MM.1S (cell line): ENCODE results near the gene ATPAF1.

Experiments used
- DNase-seq: peaks from one replicate; pipeline ENCODE4 v3.0.0-alpha.2; 2015
- H2AFZ ChIP-seq: fragments of 300-600 bp; sonication (generic); 2 replicates; pipeline ENCODE4 v1.6.0; 2016; ENCODE audit warnings: antibody characterized with exemption, low read length
- H3F3A ChIP-seq: fragments of 300-600 bp; sonication (generic); 2 replicates; pipeline ENCODE4 v1.6.1; 2016; ENCODE audit warnings: mild to moderate bottlenecking, antibody characterized with exemption, low read length, moderate library complexity, mixed read lengths; ENCODE audit not compliant: insufficient read depth
- H3K27ac ChIP-seq: fragments of 300-600 bp; sonication (generic); 2 replicates; pipeline ENCODE4 v1.5.1; 2016; ENCODE audit warnings: mild to moderate bottlenecking, low read length
- H3K27me3 ChIP-seq: fragments of 300-600 bp; sonication (generic); replicated peaks from 2 replicates; pipeline ENCODE4 v1.6.0; 2016; ENCODE audit warnings: low read length; ENCODE audit not compliant: insufficient read depth
- H3K36me3 ChIP-seq: fragments of 300-600 bp; sonication (generic); replicated peaks from 2 replicates; pipeline ENCODE4 v1.6.1; 2016; ENCODE audit warnings: mild to moderate bottlenecking, low read length, mixed read lengths; ENCODE audit not compliant: insufficient read depth
- H3K4me1 ChIP-seq: fragments of 300-600 bp; sonication (generic); 2 replicates; pipeline ENCODE4 v1.6.1; 2016; ENCODE audit warnings: low read length, mixed read lengths
- H3K4me2 ChIP-seq: fragments of 300-600 bp; sonication (generic); 2 replicates; pipeline ENCODE4 v1.6.0; 2016; ENCODE audit warnings: low read depth, low read length
- H3K4me3 ChIP-seq: fragments of 300-600 bp; sonication (generic); 2 replicates; pipeline ENCODE4 v1.5.1; 2016; ENCODE audit warnings: low read length, mixed read lengths
- H3K79me2 ChIP-seq: fragments of 300-600 bp; sonication (generic); 2 replicates; pipeline ENCODE4 v1.6.1; 2016; ENCODE audit warnings: mixed run types, low read length, mixed read lengths
- H3K9ac ChIP-seq: fragments of 300-600 bp; sonication (generic); 2 replicates; pipeline ENCODE4 v1.6.1; 2016; ENCODE audit warnings: low read length, mixed read lengths
- H3K9me2 ChIP-seq: fragments of 300-600 bp; sonication (generic); replicated peaks from 2 replicates; pipeline ENCODE4 v1.6.1; 2016; ENCODE audit warnings: mild to moderate bottlenecking, low read length, mixed read lengths; ENCODE audit not compliant: insufficient read depth
- H3K9me3 ChIP-seq: fragments of 300-600 bp; sonication (generic); replicated peaks from 2 replicates; pipeline ENCODE4 v1.6.1; 2016; ENCODE audit warnings: mild to moderate bottlenecking, low read length, mixed read lengths; ENCODE audit not compliant: insufficient read depth
- H4K20me1 ChIP-seq: fragments of 300-600 bp; sonication (generic); 2 replicates; pipeline ENCODE4 v1.6.1; 2016; ENCODE audit warnings: mild to moderate bottlenecking, low read length, moderate library complexity, mixed read lengths; ENCODE audit not compliant: insufficient read depth
- EZH2 ChIP-seq: fragments of 300-600 bp; sonication (generic); optimal IDR thresholded peaks from 2 replicates; pipeline ENCODE3; 2017; ENCODE audit warnings: low read depth, mild to moderate bottlenecking, antibody characterized with exemption, low read length, mixed read lengths
- EZH2phosphoT487 ChIP-seq: fragments of 300-600 bp; sonication (generic); IDR thresholded peaks from 2 replicates; pipeline ENCODE4 v1.6.1; 2018; ENCODE audit warnings: antibody characterized with exemption, low read length
- TF ChIP-seq, protein P1 (sequence below): fragments of 300-600 bp; sonication (generic); IDR thresholded peaks from 2 replicates; pipeline ENCODE4 v1.5.1; 2016; ENCODE audit warnings: antibody characterized with exemption, low read length, mixed read lengths

ATPAF1 gene

DNA sequence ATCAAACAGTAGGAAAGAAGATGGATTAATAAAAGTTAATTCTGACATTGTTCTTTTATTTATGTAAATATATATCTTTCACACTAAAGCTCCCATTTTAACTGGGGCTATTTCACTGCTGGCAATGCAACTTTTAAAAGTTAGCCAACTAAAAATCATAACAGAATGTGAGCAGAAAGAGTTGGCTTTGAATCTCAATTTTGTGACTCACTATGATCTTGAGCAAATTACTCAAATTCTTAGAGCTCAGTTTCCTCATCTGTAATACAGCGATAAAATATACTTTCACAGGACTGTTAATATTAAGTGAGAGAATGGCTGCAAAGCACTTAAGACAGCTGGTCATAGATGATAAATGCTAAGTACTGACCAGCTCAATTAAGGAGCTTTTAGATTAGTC, 40.0 kb upstream of the ATPAF1 start:
- Histone ChIP-seq H3K4me1 (no peaks in the 10 kb centered on the region), H2AFZ (no peak overlapping the region), H3K4me3 (no peak overlapping the region), H3K9ac (no peak overlapping the region), H3K9me3 (no peaks in the 10 kb centered on the region), H3K27ac (no peak overlapping the region), H3K4me2 (no peak overlapping the region), H3K27me3 (no peaks in the 10 kb centered on the region), H4K20me1 (0 out of 2 replicates have a peak, but pooled peaks cover 2% of the 10 kb centered on the region), H3K79me2 (peaks cover 17% of the 10 kb centered on the region), H3F3A (no peaks in the 10 kb centered on the region), H3K36me3 (peaks cover 3% of the 10 kb centered on the region; the same call in 1 of the 2 replicates), H3K9me2 (no peaks in the 10 kb centered on the region)
- no peak for DNase-seq
- TF ChIP-seq, protein P1, sequence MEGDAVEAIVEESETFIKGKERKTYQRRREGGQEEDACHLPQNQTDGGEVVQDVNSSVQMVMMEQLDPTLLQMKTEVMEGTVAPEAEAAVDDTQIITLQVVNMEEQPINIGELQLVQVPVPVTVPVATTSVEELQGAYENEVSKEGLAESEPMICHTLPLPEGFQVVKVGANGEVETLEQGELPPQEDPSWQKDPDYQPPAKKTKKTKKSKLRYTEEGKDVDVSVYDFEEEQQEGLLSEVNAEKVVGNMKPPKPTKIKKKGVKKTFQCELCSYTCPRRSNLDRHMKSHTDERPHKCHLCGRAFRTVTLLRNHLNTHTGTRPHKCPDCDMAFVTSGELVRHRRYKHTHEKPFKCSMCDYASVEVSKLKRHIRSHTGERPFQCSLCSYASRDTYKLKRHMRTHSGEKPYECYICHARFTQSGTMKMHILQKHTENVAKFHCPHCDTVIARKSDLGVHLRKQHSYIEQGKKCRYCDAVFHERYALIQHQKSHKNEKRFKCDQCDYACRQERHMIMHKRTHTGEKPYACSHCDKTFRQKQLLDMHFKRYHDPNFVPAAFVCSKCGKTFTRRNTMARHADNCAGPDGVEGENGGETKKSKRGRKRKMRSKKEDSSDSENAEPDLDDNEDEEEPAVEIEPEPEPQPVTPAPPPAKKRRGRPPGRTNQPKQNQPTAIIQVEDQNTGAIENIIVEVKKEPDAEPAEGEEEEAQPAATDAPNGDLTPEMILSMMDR, result no peak
- no peak for TF ChIP-seq EZH2phosphoT487
- TF ChIP-seq EZH2, result no peak

DNA sequence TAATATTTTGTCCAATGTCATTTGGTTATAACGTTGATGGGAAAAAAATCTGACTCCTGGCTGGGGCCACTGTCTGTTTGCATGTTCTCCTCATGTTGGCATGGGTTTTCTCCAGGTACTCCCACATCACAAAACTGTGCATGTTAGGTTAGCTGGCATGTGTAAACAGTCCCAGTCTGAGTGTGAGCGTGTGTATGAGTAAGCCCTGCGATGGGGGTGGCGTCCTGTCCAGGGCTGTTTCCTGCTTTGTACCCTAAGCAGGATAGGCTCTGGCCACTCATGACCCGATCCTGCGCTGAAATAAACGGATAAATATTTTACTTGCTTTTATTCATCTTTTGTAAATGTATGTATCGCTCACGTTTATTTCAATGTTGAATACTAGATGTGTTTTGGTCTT, 37.2 kb upstream of the ATPAF1 start:
- no peak for DNase-seq
- TF ChIP-seq EZH2, result no peak
- TF ChIP-seq, protein P1, result no peak
- TF ChIP-seq EZH2phosphoT487, result no peak
- Histone ChIP-seq H3K4me3 (no peak overlapping the region), H3K9me2 (no peaks in the 10 kb centered on the region), H3K4me1 (no peaks in the 10 kb centered on the region), H3K79me2 (0 out of 2 replicates have a peak, but pooled peaks cover 6% of the 10 kb centered on the region), H3K9me3 (no peaks in the 10 kb centered on the region), H3K36me3 (peaks cover 3% of the 10 kb centered on the region; the same call in 1 of the 2 replicates), H3F3A (no peaks in the 10 kb centered on the region), H3K4me2 (no peak overlapping the region), H2AFZ (no peak overlapping the region), H3K27me3 (no peaks in the 10 kb centered on the region), H4K20me1 (0 out of 2 replicates have a peak, but pooled peaks cover 2% of the 10 kb centered on the region), H3K27ac (no peak overlapping the region), H3K9ac (no peak overlapping the region)

DNA sequence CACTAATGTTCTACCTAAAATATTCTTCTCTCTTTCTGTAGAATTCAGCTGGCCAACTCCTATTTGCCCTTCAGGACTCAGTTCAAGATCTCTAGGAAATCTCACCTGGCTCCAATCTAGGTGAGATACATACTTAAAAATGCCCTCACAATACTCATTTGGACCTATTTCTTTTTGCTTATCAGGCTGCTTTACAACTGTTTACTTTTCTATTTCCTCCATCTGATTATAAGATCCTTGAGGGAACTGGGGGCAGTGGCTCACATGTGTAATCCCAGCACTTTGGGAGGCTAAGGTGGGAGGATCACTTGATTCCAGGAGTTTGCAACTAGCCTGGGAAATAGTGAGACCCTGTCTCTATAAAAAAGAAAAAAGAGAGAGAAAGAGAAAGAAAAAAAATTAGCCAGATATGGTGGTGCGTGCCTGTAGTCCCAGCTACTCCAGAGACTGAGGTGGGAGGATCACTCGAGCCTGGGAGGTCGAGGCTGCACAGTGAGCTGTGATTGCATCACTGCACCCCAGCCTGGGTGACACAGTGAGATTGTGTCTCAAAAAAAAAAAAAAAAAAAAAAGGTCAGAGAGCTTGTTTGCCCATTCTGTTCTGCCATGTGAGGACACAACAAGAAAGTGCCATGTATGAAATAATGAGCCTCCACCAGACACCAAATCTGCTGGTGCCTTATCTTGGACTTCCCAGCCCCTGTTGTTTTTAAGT, 35.9 kb upstream of the ATPAF1 start:
- TF ChIP-seq, protein P1, result no peak

More for the DNA sequence above, 35.9 kb upstream of the ATPAF1 start:
- Histone ChIP-seq H3K27ac (no peak overlapping the region), H2AFZ (no peak overlapping the region), H3K4me3 (no peak overlapping the region), H3K79me2 (0 out of 2 replicates have a peak, but pooled peaks cover 7% of the 10 kb centered on the region), H3K9me3 (no peaks in the 10 kb centered on the region), H3K27me3 (no peaks in the 10 kb centered on the region), H3K4me1 (no peaks in the 10 kb centered on the region), H3K36me3 (peaks cover 3% of the 10 kb centered on the region; the same call in 1 of the 2 replicates), H3K9ac (no peak overlapping the region), H3F3A (no peaks in the 10 kb centered on the region), H3K9me2 (no peaks in the 10 kb centered on the region), H4K20me1 (0 out of 2 replicates have a peak, but pooled peaks cover 2% of the 10 kb centered on the region), H3K4me2 (no peak overlapping the region)
- DNase-seq, result no peak
